Central memory CD4-positive, alpha-beta T cell (primary cell): Measurements from ENCODE around the gene TPCN2.

Experiments used
- DNase-seq: peaks from one replicate; pipeline ENCODE4 v3.0.0; 2022

The TPCN2 gene

DNA sequence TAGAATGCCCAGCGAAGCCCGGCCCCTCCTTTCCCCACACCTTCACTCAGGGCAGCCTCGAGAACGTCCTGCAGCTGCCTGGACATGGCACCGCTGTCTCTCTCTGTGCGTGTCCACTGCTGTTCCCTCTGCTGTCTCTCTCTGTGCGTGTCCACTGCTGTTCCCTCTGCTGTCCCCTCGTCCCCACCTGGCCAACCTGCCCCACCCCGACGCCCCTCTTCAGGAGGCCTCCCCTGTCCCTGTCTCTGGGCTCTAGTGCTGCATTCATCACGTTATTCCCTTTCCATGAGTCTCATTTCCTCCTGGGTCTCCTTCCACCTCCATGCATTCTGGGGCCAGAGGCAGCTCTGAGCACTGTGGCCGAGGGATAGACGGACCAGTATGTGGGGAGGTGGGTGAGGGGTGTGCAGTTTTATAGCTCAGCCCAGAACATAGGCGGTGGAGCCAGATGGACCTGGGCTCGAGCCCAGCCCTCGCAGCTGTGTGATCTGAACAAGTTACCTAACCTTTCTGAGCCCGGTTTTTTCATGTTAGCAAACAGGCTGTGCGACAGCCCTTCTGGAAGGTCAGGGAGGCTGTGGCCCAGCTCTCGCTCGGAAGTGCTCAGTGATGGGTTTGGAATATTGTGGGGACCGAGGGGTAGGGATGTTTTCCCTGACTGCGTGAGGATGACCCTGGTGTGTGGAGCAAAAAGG lies 65.1 kb downstream of the TPCN2 start:
- no peak for DNase-seq

DNA sequence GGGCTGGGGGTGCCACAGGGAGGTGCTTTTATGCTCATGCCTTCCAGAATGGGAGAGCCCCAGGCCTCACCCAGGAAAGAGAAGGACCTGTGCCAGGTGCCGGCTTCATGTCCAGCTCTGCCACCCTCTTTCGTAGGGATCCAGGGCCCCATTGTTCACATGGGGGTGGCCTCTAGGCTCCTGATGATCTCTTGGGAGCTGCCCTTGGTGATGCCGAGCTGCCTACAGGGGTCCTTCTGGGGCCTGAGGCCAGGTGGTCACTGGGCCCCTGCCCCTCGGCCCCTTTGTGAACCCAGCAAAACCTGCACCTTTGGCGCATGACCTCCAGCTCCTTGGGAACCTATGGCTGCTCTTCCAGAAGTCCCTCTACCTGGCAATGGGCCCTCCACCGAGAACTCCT lies 65.6 kb downstream of the TPCN2 start:
- DNase-seq: no peak

DNA sequence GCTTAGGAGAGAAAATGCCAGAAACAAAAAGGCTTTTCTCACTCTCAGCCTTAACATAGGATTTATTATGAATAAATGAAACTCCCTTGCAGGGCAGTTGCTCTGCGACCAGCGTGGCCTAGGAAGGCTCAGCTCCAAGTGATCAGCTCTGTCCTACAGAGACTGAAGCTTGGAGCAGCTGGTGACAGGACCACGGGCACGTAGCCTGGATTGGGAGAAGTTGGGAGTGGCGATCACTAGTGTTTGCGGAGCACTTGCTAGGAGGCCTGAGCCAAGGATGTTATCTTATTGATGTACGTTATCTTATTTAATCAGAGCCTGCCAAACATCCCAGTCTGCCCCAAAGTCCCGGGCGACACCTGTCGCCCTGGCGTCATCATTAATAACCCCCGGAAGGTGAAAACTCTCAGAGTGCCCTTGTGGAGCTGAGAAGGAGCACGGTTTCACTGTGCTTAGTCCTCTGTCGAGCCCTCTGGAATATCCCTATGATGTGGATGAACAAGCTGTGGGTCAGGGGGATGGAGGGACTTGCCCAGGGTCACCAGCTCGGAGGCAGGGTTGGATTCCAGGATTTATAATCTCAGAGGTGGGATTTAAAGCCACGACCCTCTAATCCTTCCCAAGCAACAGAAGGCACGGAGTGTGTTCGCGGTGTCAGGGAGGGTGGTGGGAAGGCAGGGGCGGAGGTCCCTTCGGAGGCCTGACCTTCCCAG lies 66.2 kb downstream of the TPCN2 start:
- DNase-seq: no peak

DNA sequence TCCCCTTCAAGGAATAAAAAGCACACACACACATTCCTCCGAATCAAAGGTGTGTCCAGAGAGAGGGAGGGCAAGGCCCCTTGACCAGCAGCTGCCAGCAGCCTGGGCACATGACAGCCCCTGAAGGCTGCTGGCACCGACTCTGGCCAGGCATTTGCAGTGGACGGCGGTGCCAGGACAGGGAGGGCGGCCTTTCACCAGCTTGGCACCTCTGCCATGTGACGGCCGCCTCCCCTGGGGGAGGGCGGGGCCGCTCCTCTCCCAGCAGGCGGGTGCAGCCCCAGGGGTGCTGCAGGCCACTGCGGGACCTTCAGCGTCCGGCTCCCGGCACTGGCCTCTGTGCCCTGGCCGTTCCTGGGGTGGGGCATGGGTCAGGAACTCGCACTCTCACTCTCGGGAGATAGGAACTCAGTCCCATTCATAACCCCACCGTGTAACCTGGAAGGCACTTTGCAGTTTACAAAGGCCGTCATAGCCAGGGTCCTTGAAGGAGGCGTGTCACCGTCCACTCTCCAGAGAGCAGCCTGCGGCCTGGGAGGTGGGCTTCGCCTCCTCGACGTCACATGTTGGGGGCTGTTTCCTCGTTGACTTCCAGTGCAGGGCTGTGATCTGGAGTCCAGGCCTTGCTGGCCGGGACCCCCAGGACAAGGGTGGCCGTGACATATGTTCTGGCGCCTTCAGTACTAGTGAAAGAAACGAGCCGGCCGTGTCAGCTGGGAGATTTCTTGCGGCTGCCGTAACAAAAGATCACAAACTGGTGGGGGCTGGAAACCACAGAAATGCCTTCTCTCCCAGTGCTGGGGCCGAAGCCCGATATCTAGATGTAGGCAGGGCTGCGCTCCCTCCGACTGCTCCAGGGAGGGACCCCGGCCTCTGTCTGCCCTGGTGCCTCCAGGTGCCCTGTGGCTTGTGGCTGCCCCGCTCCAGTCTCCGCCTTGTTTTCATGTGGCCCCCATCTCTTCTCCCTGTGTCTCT lies 67.1 kb downstream of the TPCN2 start:
- DNase-seq: no peak

DNA sequence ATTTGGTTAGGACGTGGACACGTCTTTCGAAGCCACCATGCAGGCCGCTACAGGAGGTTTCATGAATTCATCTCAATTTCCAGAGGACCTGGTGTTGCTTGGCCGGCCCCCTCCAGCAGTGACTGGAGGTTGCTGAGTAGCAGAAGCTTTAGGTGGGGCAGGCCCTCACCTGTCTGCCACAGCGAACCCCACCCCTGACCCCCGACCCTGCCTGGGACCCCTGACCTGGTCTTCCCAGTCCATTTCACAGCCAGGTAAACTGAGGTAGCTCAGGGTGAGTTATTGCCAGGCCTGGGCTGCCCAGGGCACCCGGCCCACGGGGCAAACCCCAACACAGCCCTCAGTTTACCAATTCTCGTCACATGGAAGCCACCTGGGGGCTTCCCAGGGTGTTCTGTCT lies 67.9 kb downstream of the TPCN2 start:
- no peak for DNase-seq

DNA sequence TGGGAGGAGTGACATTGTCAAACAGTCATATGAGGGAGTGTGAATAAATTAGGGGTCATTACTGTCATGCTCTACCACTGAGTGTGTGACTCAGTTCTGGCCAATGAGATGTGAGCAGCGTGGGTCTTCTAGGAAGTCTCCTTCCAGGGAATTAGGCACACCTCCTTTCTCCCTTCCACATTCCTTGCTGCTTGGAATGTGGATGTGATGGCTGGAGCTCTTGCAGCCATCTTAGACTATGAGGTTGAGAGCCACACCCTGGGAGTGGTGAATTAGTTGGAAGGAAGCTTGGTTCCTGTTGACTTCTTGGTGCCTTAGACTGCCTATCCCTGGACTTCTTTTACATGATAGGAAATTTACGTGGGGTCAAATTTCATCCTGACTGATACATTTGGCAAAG lies 70.5 kb downstream of the TPCN2 start:
- DNase-seq: no peak

DNA sequence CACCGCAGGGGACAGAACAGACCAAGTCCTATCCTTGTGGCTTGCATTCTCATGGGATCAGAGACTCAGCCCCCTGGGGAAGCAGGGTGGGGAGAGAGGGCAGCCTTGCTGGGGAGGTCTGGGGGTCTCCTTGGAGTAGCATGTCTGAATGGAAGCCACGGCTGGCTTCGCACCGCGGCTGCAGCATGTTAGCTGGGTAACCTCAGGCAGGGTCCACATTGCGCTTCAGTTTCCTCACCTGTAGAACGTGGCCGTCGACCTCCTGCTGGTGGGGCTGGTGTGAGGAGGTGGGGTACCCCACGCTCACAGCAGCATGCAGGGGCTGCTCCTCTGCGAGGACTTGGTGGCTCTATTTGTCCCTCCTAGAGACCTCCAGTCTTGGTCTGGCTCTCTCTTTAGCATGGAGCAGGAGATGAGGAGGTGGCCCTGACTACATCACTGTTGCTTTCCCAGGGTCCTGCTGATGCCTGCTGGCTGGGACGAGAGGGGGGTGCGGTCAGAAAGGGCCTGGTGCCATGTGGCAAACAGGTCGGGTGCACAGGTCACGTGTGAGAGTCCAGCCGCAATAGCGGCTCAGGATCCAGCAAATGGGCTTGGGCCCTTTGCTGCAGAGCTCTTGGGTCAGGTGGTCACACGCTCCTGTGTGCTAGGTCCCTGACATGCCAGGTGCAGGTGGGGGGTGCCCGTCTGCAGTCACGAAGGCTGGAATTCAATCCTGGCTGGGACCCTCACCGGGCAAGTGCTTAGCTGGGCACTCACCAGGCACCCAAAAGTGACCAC lies 71.6 kb downstream of the TPCN2 start:
- no peak for DNase-seq

DNA sequence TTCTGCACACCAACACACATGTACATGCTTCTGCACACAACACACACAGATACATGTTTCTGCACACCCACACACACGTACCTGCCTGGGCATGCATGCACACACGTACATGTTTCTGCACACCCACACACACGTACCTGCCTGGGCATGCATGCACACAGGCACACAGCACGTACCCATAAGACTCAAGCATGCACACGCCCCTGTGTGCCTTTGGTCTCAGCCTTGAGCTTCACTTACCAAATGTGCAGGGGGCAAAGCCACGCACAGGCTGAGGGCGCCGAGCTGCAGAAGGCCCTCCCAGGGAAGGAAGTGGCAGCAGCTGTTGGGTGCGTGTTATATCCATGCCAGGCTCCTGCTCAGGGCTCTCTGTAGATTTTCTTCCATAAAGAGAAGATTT lies 72.3 kb downstream of the TPCN2 start:
- no peak for DNase-seq

DNA sequence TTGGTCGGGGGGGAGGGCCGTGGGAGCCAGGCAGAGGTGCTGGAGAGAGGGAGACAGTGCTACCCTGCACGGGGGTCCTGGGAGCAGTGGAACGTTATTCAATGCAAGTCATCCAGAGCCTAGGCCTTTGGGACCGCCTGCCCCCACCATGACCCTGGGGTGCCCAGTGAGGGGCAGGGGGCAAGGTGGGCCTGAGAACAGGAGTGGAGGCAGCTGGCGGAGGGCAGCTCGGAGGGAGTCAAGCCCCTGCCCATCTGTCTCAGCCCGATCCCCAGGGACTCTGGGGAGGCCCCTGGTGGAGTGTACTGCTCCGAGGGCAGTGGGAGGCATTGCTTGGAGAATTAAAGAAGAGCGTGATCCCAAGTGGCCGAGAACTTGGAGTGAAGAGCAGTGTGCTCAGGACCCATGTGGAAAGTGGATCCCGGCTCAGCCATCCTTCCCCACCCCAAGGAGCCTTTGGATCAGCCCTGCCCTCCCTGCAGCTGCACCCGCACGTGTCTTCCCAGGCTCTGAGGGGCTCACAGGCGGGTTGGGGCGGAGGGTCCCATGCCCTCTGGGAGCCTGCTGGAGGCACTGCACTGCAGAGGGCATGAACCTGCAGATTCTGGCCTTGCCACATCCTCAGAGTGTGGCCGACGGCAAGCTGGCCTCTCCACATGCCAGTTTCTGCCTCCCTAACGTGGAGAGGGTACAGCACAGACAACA lies 73.0 kb downstream of the TPCN2 start:
- no peak for DNase-seq

DNA sequence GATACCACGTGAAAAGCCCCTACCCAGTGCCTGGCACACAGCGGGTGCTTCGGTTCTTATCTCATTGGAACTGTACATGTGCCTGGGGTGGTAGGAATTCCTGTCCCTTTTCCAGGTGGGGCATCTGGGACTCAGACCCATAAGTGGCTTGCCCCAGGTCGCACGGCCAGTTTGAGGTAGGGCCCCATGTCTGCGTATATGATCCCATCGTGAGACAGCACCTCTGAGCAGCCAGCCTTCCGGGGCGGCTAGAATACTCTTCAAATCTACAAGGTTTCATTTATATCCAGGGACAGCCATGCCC lies 73.5 kb downstream of the TPCN2 start:
- DNase-seq: no peak

DNA sequence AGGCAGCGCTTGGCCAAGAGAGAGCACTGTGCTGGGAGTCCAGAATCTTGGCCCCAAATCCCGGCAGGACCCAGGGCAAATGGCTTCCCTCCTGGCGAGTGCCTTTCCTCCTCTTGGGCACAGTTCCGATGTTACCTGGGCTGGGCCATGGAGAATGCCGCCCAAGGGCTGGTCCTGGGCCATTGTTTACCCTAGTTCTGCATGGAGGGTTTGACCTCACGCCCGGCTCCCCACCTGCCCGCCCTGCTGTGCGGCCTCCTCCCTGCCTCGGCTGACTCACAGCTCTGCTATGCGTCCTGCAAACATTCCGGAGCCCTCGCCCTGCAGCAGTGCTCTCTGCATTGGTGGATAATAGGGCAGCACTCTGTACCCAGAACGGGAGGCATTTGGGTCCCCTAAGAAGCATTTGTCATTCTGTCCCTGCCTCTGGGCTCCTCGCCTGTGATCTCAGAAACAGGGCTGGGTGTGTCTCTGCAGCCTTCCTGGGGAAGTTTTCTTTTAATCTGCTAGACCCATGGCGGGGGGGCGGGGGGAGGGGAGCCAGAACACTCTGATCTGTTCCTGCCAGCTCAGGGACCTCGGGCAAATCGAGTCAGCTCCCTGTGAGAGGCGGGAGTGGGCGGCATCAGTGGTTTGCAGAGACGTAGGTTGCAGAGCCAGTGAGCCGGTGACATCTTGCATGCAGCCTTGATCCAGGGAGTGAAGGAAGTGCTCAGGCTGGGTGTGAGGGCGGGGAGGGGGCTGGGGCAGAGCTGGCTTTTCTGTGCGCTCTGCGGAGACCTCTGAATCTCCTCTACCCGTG lies 74.1 kb downstream of the TPCN2 start:
- peak; percentile 45 for DNase-seq

DNA sequence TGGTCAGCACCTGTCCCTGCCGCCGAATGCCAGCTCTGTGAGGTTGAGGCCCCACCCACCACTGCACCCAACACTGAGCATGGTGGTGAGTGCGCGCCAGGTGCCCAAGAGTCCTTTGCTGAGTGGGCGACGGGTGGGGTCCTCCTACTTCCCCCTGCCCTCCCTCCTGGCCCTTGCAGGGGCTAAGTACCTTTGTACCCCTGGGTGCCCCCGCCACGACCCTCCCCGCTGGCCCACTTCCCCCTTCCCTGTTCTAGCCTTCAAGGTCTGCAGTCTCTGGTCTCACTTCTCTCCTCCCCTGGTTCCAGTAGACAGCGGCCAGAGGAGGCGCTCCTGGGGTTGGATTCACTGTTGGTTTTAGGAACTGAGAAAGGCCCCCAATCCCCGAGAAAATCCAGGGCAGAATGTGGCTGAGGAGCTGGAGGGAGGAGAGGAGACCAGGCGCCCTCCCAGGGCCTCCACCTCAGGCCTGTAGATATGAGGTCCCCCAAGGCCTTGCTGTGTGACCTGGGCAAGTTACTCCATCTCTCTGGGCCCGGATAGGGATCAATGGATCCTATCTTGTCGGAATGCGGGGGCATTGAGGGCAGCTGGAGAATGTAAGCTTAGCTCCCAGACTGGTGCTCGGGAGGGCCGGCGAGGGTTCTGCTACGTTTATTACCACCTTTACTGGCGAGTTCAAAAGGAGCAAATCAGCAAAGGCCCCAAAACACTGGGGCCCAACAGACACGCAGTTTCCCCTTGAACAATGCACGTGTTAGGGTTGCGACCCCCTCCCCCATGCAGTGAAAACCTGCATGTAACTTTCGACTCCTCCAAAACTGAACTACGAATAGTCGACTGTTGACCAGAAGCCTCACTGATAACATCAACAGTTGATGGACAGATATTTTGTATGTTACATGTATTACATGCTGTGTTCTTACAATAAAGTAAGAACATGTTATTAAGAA lies 75.1 kb downstream of the TPCN2 start:
- DNase-seq: no peak

DNA sequence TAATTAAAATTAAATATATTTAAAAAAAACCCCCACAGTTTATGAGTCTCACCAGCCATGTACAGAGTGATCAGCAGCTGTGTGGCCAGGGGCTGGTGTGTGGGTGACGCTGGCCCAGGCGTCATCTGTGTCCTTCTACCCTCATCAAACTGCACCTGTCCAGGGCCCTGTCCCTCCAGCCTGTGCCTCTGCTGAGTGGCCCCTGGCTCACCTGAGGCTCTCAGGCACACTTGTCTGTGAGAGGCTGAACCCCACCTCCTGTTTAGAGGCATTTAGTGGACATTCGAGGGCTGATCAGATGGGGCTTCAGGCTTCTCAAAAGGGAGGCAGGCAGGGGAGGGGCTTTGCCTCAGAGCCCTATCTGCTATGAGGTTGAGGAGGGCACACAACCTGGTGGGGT lies 77.1 kb downstream of the TPCN2 start:
- no peak for DNase-seq

DNA sequence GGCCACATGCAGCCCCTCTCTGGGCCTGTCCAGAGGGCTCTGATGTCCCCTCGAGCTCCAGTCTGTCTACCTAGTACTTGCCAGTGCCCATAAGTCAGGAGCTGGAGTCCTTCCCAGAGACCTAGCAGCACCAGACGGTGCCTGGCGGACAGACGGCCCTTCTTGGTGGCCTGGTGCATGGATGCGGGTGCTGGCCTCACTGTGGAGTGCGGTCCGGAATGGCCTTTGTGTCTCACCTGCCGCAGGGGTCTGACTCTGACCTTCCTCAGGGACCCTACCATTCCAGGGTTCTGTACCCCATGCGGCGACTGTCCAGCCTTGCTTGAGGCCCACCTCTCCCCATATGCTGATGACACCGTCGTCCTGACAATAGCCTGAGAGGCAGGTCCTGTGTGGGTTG lies 77.6 kb downstream of the TPCN2 start:
- DNase-seq: no peak

DNA sequence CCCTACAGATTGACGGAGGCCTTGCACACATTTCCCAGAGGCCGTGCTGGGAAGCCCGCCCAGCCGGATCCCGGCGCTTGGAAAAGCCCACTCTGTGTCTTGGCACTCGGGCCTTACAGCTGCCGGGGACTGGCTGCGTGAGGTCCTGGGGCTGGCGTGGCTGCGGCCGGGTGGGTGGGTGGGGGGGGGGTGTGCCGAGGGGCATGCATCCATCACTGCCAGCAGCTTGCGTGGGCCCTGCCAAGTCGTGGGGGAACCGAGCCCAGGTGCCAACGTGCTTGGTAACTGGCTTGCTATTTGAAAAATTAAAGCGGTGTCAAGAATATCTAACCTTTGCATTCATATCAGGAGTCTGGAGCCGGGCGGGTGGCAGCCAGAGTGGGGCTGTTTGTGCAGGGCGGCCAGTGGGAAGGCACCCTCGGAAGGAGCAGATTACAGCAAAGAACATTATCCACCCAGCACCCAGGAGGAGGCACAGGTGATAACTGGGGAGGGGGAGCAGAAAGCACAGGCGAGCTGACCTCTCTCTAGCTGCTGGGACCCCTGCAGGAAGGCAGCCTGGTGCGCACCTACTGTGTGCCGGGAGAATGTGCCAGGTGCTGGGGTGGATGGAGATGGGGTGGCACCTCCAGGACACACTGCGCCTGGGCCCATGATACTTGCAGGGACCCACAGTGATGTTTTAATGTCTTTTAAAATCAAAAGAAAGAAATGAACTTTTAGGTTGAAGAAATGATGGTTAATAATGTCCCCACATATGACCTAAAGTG lies 78.5 kb downstream of the TPCN2 start:
- DNase-seq: no peak

DNA sequence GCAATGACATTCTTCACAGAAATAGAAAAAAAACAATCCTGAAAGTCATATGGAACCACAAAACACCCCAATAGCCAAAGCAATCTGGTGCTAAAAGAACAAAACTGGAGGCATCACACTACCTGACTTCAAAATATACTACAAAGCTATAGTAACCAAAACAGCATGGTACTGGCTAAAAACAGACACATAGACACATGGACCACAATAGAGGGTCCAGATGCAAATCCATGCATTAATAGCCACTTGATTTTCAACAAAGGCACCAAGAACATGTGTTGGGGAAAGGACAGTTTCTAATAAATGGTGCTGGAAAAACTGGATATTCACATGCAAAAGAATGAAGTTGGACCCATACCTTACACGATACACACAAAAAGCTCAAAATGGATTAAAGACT lies 79.2 kb downstream of the TPCN2 start:
- DNase-seq: no peak

DNA sequence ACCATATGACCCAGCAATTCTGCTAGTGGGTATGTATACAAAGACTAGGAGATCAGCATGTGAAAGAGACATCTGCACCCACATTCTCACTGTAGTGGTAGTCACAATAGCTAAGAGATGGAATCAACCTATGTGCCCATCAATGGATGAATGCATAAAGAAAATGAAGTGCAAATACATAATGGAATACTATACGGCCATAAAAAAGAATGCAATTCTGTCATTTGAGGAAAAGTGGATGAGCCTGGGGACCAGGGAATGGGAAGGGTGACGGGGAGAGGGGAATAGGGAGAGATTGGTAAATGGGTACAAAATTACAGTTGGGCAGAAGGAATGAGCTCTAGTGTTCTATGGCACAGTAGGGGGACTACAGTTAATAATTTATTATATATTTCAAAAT lies 80.3 kb downstream of the TPCN2 start:
- DNase-seq: no peak

DNA sequence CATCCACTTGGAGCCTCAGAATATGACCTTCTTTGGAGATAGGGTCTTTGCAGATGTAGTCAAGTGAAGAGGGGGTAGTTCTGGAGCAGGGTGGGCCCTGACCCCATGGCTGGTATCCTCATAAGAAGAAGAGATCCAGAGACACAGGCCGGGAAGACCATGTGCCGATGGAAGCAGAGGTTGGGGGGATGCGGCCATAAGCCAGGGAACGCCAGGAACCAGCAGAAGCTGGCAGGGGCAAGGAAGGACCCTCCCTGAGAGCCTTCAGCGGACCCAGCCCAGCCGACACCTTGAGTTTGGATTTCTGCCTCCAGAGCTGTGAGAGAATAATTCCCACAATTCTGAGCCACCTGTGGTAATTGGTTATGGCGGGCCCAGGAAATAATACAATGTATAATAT lies 80.9 kb downstream of the TPCN2 start:
- no peak for DNase-seq

DNA sequence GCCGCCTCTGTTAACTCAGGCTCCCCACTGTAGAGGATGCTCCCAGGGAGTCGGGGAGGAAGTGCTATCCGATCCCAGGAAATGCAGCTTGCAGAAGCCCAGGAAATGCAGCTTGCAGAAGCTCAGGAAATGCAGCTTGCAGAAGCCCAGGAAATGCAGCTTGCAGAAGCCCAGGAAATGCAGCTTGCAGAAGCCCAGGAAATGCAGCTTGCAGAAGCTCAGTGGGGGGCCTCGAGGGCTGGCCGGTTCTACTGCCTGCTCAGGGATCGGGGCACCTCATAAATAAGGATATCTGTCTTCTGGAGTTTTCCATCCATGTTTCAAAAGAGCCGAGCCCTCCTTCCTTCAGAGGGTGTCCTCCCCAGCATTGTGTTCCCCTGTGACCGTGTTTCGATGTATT lies 81.9 kb downstream of the TPCN2 start:
- no peak for DNase-seq
